Ishikawa (cell line): ENCODE data around the gene PHOSPHO2.

ENCODE experiments used
- CEBPB ChIP-seq: IDR thresholded peaks from 2 replicates; pipeline ENCODE4 v1.6.1; 2012
- CREB1 ChIP-seq: IDR thresholded peaks from 2 replicates; pipeline ENCODE4 v1.6.1; 2012; ENCODE audit warnings: low read depth
- EGR1 ChIP-seq: IDR thresholded peaks from 2 replicates; pipeline ENCODE4 v1.6.1; 2012
- EP300 ChIP-seq: IDR thresholded peaks from 2 replicates; pipeline ENCODE4 v1.6.1; 2012; ENCODE audit warnings: borderline replicate concordance
- FOXM1 ChIP-seq: IDR thresholded peaks from 2 replicates; pipeline ENCODE4 v1.6.1; 2012; ENCODE audit warnings: low read depth, borderline replicate concordance
- NFIC ChIP-seq: IDR thresholded peaks from 2 replicates; pipeline ENCODE4 v1.6.1; 2012
- RAD21 ChIP-seq: IDR thresholded peaks from 2 replicates; pipeline ENCODE4 v1.6.1; 2012; ENCODE audit warnings: low read depth
- TAF1 ChIP-seq: IDR thresholded peaks from 2 replicates; pipeline ENCODE4 v1.6.1; 2012; ENCODE audit warnings: low read depth, mild to moderate bottlenecking
- TCF12 ChIP-seq: IDR thresholded peaks from 2 replicates; pipeline ENCODE4 v1.6.1; 2012; ENCODE audit warnings: low read depth
- TEAD4 ChIP-seq: IDR thresholded peaks from 2 replicates; pipeline ENCODE4 v1.6.1; 2012
- YY1 ChIP-seq: IDR thresholded peaks from 2 replicates; pipeline ENCODE4 v1.6.1; 2012; ENCODE audit warnings: low read depth
- TF ChIP-seq, protein P1 (sequence below): IDR thresholded peaks from 2 replicates; pipeline ENCODE4 v1.6.1; 2012
- TF ChIP-seq, protein P2 (sequence below): IDR thresholded peaks from 2 replicates; pipeline ENCODE4 v1.6.1; 2012; ENCODE audit warnings: low read depth, mild to moderate bottlenecking
- TF ChIP-seq, protein P3 (sequence below): IDR thresholded peaks from 2 replicates; pipeline ENCODE4 v1.6.1; 2012

DNA sequence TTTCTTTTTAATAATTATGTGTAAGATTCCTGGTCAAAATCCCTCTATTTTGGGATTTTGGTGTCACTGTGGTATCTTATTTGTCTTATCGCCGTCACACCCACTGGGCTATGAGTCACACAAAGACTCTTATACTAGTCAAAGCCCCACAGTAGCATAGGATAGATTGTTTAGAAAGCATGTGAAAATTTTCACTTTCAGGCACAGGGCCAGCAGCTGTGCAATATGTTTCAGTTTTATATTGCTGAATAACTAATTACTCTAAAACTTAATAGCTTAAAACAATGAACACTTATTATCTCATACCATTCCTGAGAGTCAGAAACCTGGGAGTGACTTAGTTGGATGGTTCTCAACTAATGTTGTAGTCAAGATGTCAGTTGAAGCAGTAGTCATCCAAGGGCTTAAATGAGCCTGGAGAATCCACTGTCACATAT lies 24.0 kb upstream of the PHOSPHO2 start:
- TF ChIP-seq FOXM1 (no peak), YY1 (no peak), CREB1 (no peak), RAD21 (no peak), TCF12 (no peak), CEBPB (no peak), EP300 (no peak), TAF1 (no peak), TEAD4 (no peak), EGR1 (no peak), NFIC (peak; percentile 31; the same call in 1 of the 2 replicates)
- TF ChIP-seq, protein P1, sequence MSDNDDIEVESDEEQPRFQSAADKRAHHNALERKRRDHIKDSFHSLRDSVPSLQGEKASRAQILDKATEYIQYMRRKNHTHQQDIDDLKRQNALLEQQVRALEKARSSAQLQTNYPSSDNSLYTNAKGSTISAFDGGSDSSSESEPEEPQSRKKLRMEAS: no peak
- TF ChIP-seq, protein P2, sequence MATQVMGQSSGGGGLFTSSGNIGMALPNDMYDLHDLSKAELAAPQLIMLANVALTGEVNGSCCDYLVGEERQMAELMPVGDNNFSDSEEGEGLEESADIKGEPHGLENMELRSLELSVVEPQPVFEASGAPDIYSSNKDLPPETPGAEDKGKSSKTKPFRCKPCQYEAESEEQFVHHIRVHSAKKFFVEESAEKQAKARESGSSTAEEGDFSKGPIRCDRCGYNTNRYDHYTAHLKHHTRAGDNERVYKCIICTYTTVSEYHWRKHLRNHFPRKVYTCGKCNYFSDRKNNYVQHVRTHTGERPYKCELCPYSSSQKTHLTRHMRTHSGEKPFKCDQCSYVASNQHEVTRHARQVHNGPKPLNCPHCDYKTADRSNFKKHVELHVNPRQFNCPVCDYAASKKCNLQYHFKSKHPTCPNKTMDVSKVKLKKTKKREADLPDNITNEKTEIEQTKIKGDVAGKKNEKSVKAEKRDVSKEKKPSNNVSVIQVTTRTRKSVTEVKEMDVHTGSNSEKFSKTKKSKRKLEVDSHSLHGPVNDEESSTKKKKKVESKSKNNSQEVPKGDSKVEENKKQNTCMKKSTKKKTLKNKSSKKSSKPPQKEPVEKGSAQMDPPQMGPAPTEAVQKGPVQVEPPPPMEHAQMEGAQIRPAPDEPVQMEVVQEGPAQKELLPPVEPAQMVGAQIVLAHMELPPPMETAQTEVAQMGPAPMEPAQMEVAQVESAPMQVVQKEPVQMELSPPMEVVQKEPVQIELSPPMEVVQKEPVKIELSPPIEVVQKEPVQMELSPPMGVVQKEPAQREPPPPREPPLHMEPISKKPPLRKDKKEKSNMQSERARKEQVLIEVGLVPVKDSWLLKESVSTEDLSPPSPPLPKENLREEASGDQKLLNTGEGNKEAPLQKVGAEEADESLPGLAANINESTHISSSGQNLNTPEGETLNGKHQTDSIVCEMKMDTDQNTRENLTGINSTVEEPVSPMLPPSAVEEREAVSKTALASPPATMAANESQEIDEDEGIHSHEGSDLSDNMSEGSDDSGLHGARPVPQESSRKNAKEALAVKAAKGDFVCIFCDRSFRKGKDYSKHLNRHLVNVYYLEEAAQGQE: no peak
- TF ChIP-seq, protein P3, sequence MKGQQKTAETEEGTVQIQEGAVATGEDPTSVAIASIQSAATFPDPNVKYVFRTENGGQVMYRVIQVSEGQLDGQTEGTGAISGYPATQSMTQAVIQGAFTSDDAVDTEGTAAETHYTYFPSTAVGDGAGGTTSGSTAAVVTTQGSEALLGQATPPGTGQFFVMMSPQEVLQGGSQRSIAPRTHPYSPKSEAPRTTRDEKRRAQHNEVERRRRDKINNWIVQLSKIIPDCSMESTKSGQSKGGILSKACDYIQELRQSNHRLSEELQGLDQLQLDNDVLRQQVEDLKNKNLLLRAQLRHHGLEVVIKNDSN: no peak
